T-helper 2 cell treated with Interferon-gamma antibody and Interleukin-4, amounts not matched to agents 5 μg/mL and 100 μg/mL, for 36 hours (primary cell): ENCODE measurements around the gene RASL12.
"Not testable (repeated sequence)": the region's sequence is repeated elsewhere in the genome, so short reads cannot be mapped to it uniquely, and the experiment has no call there.

ENCODE experiments used
- DNase-seq: peaks from one replicate; pipeline ENCODE4 v3.0.0; 2021; ENCODE audit warnings: low spot score
- H3K27ac Mint-ChIP-seq: one replicate; pipeline ENCODE4 v1.8.0; 2021; ENCODE audit warnings: mild to moderate bottlenecking, mixed read lengths
- H3K27me3 Mint-ChIP-seq: one replicate; pipeline ENCODE4 v1.8.0; 2021; ENCODE audit warnings: low read depth, mixed read lengths
- H3K36me3 Mint-ChIP-seq: one replicate; pipeline ENCODE4 v1.8.0; 2021; ENCODE audit warnings: low read depth, mixed read lengths
- H3K4me1 Mint-ChIP-seq: one replicate; pipeline ENCODE4 v1.8.0; 2021; ENCODE audit warnings: low read depth, mixed read lengths
- H3K4me3 Mint-ChIP-seq: one replicate; pipeline ENCODE4 v1.8.0; 2022; ENCODE audit warnings: mild to moderate bottlenecking, moderate library complexity, mixed read lengths
- H3K9me3 Mint-ChIP-seq: one replicate; pipeline ENCODE4 v1.8.0; 2021; ENCODE audit warnings: mixed read lengths

Gene RASL12

DNA sequence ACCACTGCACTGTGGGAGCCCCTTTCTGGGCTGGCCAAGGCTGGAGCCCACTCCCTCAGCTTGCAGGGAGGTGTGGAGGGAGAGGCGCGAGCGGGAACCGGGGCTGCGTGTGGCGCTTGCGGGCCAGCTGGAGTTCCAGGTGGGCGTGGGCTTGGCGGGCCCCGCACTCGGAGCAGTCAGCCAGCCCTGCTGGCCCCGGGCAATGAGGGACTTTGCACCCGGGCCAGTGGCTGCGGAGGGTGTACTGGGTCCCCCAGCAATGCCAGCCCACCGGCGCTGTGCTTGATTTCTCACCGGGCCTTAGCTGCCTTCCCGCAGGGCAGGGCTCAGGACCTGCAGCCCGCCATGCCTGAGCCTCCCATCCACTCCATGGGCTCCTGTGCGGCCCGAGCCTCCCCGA lies 7.2 kb upstream of the RASL12 start:
- H3K27me3 Mint-ChIP-seq = peaks cover 16% of the 10 kb centered on the region
- not testable (repeated sequence) for H3K4me1 Mint-ChIP-seq, H3K27ac Mint-ChIP-seq, H3K4me3 Mint-ChIP-seq, H3K36me3 Mint-ChIP-seq, DNase-seq, H3K9me3 Mint-ChIP-seq

DNA sequence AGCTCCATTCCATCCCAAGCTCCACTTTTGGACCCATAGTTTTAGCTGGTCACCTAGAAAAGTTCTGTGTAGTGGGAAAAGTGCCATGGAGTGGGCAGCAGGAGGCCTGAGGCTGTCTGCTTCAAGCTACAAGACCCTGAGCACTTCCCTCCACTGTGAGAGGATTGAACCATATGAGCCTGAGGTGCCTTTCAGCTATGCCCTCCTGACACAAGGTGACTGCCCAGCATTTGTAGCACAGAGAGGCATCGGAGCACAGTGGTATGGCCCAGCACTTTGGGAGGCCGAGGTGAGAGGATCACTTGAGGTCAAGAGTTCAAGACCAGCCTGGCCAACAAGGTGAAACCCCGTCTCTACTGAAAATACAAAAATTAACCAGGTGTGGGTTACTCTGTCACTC lies 4.8 kb upstream of the RASL12 start:
- peaks cover 5% of the 10 kb centered on the region for H3K4me1 Mint-ChIP-seq
- no peak for DNase-seq

DNA sequence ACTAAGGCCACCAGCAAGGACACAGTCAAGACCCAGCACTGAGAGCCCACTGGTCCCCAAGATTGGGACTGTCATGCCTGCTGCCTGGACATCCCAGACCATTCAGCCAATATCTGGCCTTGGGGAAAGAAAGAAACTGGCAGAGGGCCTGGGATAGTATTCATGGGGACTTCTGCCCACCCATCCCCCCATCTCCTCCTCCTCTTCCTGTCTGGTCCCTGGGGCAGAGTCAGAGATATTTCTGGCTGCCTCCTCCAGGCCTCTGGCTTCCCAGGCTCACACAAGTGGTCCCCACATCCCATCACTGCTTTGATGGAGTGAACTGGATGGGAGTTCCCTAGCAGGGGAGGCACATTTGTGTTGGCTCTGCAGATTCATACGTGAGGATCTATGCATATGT lies 4.2 kb upstream of the RASL12 start:
- H3K9me3 Mint-ChIP-seq = no peaks in the 10 kb centered on the region
- no peak overlapping the region for H3K27ac Mint-ChIP-seq
- H3K36me3 Mint-ChIP-seq = no peaks in the 10 kb centered on the region
- H3K27me3 Mint-ChIP-seq = peaks cover 29% of the 10 kb centered on the region
- H3K4me1 Mint-ChIP-seq = peaks cover 5% of the 10 kb centered on the region
- DNase-seq = no peak
- no peak overlapping the region for H3K4me3 Mint-ChIP-seq

More for the DNA sequence above, 4.8 kb upstream of the RASL12 start:
- no peaks in the 10 kb centered on the region for H3K9me3 Mint-ChIP-seq
- peaks cover 26% of the 10 kb centered on the region for H3K27me3 Mint-ChIP-seq
- H3K36me3 Mint-ChIP-seq = no peaks in the 10 kb centered on the region
- H3K27ac Mint-ChIP-seq = no peak overlapping the region
- H3K4me3 Mint-ChIP-seq = no peak overlapping the region

DNA sequence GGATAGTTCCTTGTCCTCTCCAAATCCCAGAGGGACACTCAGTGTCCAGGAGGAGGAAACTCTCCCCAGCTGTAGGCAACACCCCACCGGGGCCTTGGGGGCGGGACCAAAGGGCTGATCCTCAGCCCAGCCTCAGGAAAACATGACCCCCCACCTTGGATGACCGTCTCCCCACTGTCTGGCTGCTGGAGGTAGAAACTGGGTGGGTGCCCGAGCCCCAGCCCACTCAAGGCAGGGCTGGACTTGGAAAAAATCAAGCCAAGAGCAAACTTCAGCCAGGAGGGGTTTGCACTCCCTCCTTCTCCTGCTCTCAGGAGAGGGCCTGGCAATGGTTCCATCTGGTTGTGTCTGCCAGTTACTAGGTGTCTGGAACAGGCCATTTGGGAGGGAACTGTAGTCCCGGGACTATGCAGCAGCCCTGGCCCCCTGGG lies 3.6 kb upstream of the RASL12 start:
- no peaks in the 10 kb centered on the region for H3K36me3 Mint-ChIP-seq
- H3K4me3 Mint-ChIP-seq = no peak overlapping the region
- no peak for DNase-seq
- H3K27me3 Mint-ChIP-seq = peaks cover 33% of the 10 kb centered on the region
- H3K4me1 Mint-ChIP-seq = peaks cover 5% of the 10 kb centered on the region
- no peaks in the 10 kb centered on the region for H3K9me3 Mint-ChIP-seq
- H3K27ac Mint-ChIP-seq = no peak overlapping the region

DNA sequence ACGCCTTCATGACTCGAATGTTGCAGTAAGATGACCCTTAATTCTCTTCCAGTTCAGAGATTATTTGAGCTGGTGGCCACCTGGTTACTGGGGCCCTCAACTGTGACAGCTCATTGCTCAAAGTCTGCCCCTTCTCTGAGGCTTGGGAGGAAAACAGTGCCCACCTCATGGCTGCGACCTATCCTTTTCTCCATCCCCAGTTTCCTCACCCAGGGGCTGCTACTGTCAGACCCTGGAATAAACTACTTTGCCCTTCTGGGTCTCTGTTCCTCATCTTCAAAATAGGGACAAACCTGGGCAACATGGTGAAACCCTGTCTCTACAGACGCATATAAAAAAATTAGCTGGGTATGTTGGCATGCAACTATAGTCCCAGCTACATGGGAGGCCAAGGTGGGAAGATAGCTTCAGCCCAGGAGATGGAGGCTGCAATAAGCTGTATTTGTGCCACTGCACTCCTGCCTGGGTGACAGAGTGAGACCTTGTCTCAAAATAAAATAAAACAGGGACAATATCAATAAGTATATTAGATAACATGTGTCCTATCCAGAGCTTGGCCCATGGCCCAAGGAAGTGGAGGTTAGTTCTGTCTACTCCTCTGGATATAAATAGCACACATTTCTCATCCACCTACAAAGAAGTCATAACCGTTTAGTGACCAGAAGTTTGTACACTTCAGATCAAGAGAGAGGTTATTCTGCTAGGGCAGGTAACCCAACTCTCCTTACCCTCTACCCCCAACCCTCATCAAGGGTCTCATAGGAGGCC lies 2.2 kb upstream of the RASL12 start:
- H3K4me3 Mint-ChIP-seq = no peak overlapping the region
- no peaks in the 10 kb centered on the region for H3K36me3 Mint-ChIP-seq
- no peaks in the 10 kb centered on the region for H3K9me3 Mint-ChIP-seq
- peaks cover 5% of the 10 kb centered on the region for H3K4me1 Mint-ChIP-seq
- H3K27ac Mint-ChIP-seq = no peak overlapping the region
- no peak for DNase-seq
- H3K27me3 Mint-ChIP-seq = peaks cover 41% of the 10 kb centered on the region

DNA sequence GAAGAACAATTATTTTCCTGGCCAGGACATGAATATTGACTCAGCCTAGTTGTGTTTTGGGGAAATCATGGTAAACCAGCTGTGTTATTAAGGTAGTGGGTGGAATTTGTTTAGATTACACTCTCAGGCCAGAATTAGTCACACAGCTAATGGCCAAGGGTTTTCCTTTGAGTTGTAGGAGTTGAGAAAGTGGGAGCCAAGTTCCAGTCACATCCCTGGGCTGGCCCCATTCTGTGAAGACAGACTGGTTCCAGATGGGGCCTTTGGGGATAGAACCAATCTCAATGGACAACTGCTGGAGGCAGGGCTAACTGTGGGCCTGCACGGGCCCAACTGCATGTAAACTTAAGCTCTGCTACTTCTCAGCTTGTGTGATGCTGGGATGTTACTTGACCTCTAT lies 1.4 kb upstream of the RASL12 start:
- Mint-ChIP-seq H3K4me3 (no peak overlapping the region), H3K9me3 (no peaks in the 10 kb centered on the region), H3K4me1 (peaks cover 5% of the 10 kb centered on the region), H3K27me3 (peaks cover 41% of the 10 kb centered on the region), H3K36me3 (no peaks in the 10 kb centered on the region), H3K27ac (no peak overlapping the region)
- no peak for DNase-seq

DNA sequence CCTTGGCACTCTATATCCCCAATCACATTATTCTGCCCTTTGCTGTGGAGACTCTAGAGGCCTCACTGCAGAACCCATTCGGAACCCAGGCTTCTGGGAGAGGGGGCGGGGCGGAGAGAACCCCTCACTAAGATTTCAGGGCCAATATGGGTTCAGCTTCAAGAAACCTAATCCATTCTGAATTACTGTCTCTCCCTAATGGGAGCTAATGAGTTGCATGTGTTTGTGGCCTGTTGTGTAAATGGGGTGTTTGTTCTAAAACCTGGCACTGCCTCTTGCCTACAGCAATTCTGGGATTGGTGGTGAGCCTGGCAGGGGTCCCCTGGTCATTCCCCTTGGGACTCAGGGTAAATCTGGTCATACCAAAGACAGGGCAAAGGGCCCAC lies 605 bp upstream of the RASL12 start:
- H3K27me3 Mint-ChIP-seq = peaks cover 44% of the 10 kb centered on the region
- H3K36me3 Mint-ChIP-seq = no peaks in the 10 kb centered on the region
- H3K27ac Mint-ChIP-seq = no peak overlapping the region
- H3K4me1 Mint-ChIP-seq = peaks cover 5% of the 10 kb centered on the region
- H3K4me3 Mint-ChIP-seq = no peak overlapping the region
- H3K9me3 Mint-ChIP-seq = no peaks in the 10 kb centered on the region
- DNase-seq = no peak

DNA sequence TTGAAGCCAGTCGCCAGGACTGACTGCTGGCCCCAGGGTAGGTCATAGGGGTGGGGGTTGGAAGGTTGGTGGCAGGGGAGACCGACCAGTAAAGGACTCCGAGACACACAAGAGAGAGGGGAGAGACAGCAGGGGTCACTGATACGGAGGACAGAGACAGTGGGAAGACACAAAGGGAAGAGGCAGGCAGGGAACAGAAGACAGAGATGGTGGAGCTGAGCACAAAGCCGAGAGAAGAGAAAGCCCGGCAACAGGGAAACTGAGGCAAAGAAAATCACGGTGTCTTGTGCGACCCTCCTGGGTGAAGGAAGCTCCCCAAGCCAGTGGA lies 510 bp downstream of the RASL12 start:
- no peak overlapping the region for H3K27ac Mint-ChIP-seq
- H3K4me1 Mint-ChIP-seq = peaks cover 5% of the 10 kb centered on the region
- H3K9me3 Mint-ChIP-seq = no peaks in the 10 kb centered on the region
- no peak for DNase-seq
- H3K36me3 Mint-ChIP-seq = no peaks in the 10 kb centered on the region
- peak overlapping the region; percentile 40 for H3K4me3 Mint-ChIP-seq
- peaks cover 44% of the 10 kb centered on the region for H3K27me3 Mint-ChIP-seq

DNA sequence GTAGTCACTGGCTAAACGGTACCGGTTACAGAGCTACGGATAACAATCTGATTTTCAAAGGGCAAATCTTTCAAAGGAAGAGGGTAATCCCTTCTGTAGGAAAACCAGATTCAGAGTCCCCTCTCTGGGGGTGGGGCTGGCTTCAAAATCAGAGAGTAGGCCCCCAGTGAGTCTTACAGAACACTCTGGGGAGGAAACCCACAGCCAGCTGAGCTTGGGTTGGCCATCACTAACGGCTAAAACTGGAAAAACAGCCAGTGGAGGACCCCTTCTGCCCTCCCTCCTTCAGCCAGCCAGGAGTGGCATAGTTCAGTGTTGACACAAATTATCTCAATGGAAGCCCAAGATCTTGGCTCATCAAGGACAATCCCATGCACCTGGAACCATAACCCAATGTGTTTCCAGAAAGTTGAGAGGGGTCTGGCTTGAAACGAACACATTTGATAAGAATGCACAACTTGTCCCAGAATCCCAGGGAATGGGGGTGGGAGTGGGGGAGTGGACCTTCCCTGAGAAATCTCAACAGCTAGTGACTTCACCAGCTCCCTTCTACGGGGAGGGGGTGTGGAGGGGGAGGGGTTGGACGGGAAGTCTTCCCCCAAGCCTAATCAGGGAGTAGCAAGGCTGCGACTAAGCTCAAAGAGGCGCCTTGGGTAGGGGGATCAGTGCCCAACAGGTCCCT lies 1.0 kb downstream of the RASL12 start:
- no peaks in the 10 kb centered on the region for H3K36me3 Mint-ChIP-seq
- no peaks in the 10 kb centered on the region for H3K9me3 Mint-ChIP-seq
- no peak overlapping the region for H3K27ac Mint-ChIP-seq
- peak overlapping the region; percentile 40 for H3K4me3 Mint-ChIP-seq
- DNase-seq = no peak
- peaks cover 46% of the 10 kb centered on the region for H3K27me3 Mint-ChIP-seq
- H3K4me1 Mint-ChIP-seq = peaks cover 5% of the 10 kb centered on the region

DNA sequence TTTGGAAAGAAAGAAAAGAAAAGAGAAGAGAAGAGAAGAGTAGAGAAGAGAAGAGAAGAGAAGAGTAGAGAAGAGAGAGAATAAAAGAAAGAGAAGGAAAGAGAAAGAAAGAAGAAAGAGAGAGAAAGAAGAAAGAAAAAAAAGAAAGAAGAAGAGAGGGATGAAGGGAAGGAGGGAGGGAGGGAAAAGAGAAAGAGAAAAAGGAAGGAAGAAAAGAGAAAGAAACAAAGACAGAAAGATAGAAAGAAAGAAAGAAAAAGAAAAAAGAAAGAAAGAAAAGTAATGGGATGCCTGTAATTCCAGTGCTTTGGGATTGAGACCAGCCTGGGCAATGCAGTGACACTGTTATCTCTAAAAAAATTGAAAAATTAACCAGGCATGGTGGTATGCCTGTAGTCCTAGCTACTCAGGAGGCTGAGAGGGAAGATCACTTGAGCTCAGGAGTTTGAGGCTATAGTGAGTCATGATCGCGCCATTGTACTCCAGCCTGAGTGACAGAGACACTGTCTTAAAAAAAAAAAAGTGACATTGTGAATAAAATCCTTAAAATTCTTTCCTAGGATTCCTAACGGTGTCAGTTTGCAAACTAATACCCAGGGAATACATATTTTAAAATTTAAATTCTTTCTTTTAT lies 1.7 kb downstream of the RASL12 start:
- no peak for DNase-seq
- H3K27me3 Mint-ChIP-seq = peaks cover 46% of the 10 kb centered on the region
- H3K4me3 Mint-ChIP-seq = no peak overlapping the region
- H3K27ac Mint-ChIP-seq = no peak overlapping the region
- H3K9me3 Mint-ChIP-seq = no peaks in the 10 kb centered on the region
- H3K36me3 Mint-ChIP-seq = no peaks in the 10 kb centered on the region
- H3K4me1 Mint-ChIP-seq = peaks cover 5% of the 10 kb centered on the region

DNA sequence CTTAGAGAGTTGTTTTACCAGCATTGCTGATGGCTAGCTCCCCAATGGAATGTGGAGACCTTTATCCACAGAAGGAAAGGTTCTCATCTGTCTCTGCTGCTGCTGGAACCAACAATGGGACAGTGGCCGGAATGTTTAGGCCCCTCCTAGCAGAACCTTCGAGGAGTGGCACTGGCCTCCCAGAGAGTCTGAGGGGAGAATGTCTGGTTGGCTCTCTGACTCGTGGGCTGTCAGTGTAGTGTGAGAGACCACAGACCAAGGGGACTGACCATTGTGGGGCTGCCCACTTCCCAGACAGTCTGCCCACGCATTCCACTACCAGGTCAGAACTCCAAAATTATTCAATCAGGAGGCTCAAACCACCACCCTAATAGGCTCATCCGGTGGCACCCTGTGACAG lies 5.1 kb downstream of the RASL12 start:
- no peak overlapping the region for H3K4me3 Mint-ChIP-seq

DNA sequence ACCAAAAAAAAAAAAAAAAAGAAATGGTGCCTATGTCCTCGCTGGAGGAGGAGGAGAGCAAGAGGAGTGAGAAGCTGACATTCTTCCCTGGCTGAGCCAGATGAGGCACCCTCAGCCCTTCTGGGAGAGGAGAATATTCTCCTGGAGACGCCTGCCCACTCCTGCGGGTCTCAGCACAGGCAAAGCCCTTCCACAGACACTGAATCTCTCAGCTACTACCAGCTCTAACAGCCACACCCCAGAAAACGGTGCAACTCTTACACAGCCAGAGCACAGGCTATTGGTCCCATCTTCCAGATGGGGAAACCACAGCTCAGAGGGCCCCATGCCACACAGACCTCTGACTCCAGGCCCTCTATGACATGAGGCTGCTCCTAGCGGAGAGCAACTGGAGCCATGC lies 5.7 kb downstream of the RASL12 start:
- DNase-seq = no peak
- Mint-ChIP-seq H3K27ac (no peak overlapping the region), H3K36me3 (no peaks in the 10 kb centered on the region), H3K4me1 (peaks cover 2% of the 10 kb centered on the region), H3K27me3 (peaks cover 22% of the 10 kb centered on the region), H3K4me3 (no peak overlapping the region), H3K9me3 (no peaks in the 10 kb centered on the region)

More for the DNA sequence above, 5.1 kb downstream of the RASL12 start:
- no peak overlapping the region for H3K27ac Mint-ChIP-seq
- peaks cover 2% of the 10 kb centered on the region for H3K4me1 Mint-ChIP-seq
- no peaks in the 10 kb centered on the region for H3K36me3 Mint-ChIP-seq
- no peaks in the 10 kb centered on the region for H3K9me3 Mint-ChIP-seq
- H3K27me3 Mint-ChIP-seq = peaks cover 26% of the 10 kb centered on the region
- DNase-seq = no peak

DNA sequence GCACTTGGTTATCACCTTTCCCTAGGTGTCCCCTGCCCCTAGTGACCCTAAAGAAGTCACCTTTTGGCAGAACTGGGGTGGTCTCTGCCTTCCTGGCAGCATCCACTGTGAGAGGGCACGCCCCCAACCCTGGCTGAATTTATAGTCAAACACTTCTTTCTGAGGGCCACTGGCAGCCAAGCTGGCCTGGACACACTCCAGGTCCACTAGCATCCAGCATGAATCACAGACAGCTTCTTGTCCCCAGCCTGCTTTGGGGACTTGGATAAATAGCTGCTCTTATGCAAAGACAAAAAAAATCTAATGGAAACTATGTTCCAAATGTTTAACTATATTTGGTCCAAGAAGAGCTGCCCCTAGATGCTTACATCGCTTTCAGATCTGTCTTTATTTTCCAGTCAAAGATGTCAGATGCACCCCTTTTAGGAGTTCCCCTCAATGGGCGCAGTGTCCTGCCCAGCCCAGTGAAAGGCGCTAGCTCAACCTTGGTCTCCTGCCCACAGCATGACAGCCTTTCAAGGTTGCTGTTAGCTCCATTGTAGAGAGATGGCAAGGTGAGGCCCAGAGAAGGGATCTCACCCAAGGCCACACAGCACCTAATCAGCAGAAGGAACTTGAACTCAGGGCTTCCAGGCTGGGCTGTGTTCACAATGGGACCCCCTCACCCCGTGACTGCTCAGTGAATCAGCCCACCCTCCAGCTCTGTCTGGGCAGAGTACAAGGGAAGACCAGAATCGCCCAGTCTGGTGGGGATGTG lies 7.0 kb downstream of the RASL12 start:
- H3K4me3 Mint-ChIP-seq = no peak overlapping the region
- peaks cover 12% of the 10 kb centered on the region for H3K27me3 Mint-ChIP-seq
- peaks cover 2% of the 10 kb centered on the region for H3K4me1 Mint-ChIP-seq
- H3K27ac Mint-ChIP-seq = no peak overlapping the region
- no peaks in the 10 kb centered on the region for H3K9me3 Mint-ChIP-seq
- no peak for DNase-seq
- no peaks in the 10 kb centered on the region for H3K36me3 Mint-ChIP-seq
